NB4 (cell line): Measurements from ENCODE around the gene NFIB.

Experiments
- MYC ChIP-seq: IDR thresholded peaks from 2 replicates; pipeline ENCODE4 v1.6.1; 2011; ENCODE audit warnings: low read depth, low read length
- POLR2A ChIP-seq: IDR thresholded peaks from 2 replicates; pipeline ENCODE4 v1.6.1; 2011; ENCODE audit warnings: mild to moderate bottlenecking; ENCODE audit not compliant: insufficient read length; ENCODE audit errors: extremely low read depth
- TF ChIP-seq, protein P1 (sequence below): IDR thresholded peaks from one replicate; pipeline ENCODE4 v1.5.1; 2012; ENCODE audit warnings: low read depth, low read length
- TF ChIP-seq, protein P2 (sequence below): IDR thresholded peaks from 2 replicates; pipeline ENCODE4 v1.6.1; 2011; ENCODE audit warnings: low read depth, low read length

GRCh38 chr9:14221119-14221518 is 92.8 kb downstream of the NFIB start:
- TF ChIP-seq, protein P1, sequence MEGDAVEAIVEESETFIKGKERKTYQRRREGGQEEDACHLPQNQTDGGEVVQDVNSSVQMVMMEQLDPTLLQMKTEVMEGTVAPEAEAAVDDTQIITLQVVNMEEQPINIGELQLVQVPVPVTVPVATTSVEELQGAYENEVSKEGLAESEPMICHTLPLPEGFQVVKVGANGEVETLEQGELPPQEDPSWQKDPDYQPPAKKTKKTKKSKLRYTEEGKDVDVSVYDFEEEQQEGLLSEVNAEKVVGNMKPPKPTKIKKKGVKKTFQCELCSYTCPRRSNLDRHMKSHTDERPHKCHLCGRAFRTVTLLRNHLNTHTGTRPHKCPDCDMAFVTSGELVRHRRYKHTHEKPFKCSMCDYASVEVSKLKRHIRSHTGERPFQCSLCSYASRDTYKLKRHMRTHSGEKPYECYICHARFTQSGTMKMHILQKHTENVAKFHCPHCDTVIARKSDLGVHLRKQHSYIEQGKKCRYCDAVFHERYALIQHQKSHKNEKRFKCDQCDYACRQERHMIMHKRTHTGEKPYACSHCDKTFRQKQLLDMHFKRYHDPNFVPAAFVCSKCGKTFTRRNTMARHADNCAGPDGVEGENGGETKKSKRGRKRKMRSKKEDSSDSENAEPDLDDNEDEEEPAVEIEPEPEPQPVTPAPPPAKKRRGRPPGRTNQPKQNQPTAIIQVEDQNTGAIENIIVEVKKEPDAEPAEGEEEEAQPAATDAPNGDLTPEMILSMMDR, result no peak
- TF ChIP-seq POLR2A (no peak), MYC (no peak)
- TF ChIP-seq, protein P2, sequence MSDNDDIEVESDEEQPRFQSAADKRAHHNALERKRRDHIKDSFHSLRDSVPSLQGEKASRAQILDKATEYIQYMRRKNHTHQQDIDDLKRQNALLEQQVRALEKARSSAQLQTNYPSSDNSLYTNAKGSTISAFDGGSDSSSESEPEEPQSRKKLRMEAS, result no peak
